ENCODE data around the gene HENMT1. TPM values are rescaled to one million over a fixed set of nuclear protein-coding genes. Genes with fewer than 3 reads are reported as not detected.

Gene HENMT1
- total RNA-seq, 3 donors from 2014 or later: 5.9 to 8.9 (median 7.8) TPM

- ATAC-seq: no peak
Observed at GRCh38 chr1:108628665-108629064, 32.2 kb downstream of the HENMT1 start.

GRCh38 chr1:108627951-108628350 is 32.9 kb downstream of the HENMT1 start:
- Histone ChIP-seq H3K9me3 (no peaks in the 10 kb centered on the region), H3K4me1 (ENCODE audit: low read depth) (no peaks in the 10 kb centered on the region), H3K36me3 (ENCODE audit: low read depth) (no peaks in the 10 kb centered on the region), H3K4me3 (no peak overlapping the region)
- no peak for ATAC-seq
- DNase-seq: no peak
- TF ChIP-seq, protein P1, sequence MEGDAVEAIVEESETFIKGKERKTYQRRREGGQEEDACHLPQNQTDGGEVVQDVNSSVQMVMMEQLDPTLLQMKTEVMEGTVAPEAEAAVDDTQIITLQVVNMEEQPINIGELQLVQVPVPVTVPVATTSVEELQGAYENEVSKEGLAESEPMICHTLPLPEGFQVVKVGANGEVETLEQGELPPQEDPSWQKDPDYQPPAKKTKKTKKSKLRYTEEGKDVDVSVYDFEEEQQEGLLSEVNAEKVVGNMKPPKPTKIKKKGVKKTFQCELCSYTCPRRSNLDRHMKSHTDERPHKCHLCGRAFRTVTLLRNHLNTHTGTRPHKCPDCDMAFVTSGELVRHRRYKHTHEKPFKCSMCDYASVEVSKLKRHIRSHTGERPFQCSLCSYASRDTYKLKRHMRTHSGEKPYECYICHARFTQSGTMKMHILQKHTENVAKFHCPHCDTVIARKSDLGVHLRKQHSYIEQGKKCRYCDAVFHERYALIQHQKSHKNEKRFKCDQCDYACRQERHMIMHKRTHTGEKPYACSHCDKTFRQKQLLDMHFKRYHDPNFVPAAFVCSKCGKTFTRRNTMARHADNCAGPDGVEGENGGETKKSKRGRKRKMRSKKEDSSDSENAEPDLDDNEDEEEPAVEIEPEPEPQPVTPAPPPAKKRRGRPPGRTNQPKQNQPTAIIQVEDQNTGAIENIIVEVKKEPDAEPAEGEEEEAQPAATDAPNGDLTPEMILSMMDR (IDR thresholded peaks at IDR 0.05): no peak
- intact Hi-C loops (cut with DNase I, micrococcal nuclease): no loop called here

More at GRCh38 chr1:108628665-108629064, 32.2 kb downstream of the HENMT1 start:
- no peaks in the 10 kb centered on the region for H3K4me1 ChIP-seq (ENCODE audit: low read depth)
- DNase-seq: no peak
- intact Hi-C loops (cut with DNase I, micrococcal nuclease): no loop called here
- no peak overlapping the region for H3K4me3 ChIP-seq
- no peaks in the 10 kb centered on the region for H3K9me3 ChIP-seq
- H3K36me3 ChIP-seq (ENCODE audit: low read depth): no peaks in the 10 kb centered on the region
- TF ChIP-seq, protein P1 (IDR thresholded peaks at IDR 0.05): no peak

DNA sequence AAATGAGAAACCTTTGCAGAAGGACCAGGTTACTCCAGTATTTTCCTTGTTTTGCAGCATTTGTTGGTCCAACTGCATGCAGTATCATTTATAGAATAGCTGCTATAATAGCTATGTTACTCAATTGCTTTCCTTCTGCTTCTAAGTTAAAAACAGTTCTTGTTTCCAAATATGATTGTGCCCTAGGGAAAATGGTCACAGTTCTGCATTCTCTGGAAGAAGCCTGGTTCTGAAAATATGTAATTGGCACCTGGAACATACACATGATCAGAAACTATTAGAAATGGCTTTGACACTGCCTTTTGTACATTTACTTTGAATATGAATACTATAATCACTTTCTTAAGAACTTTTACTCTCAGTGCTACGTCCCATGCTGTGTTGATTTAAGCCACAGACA is 33.6 kb downstream of the HENMT1 start:
- ATAC-seq (no peak), DNase-seq (no peak)
- no peaks in the 10 kb centered on the region for H3K4me1 ChIP-seq (ENCODE audit: low read depth)
- intact Hi-C loops (cut with DNase I, micrococcal nuclease): no loop called here
- H3K4me3 ChIP-seq: no peak overlapping the region
- TF ChIP-seq, protein P1 (IDR thresholded peaks at IDR 0.05): no peak
- H3K9me3 ChIP-seq: no peaks in the 10 kb centered on the region
- H3K36me3 ChIP-seq (ENCODE audit: low read depth): no peaks in the 10 kb centered on the region

DNA sequence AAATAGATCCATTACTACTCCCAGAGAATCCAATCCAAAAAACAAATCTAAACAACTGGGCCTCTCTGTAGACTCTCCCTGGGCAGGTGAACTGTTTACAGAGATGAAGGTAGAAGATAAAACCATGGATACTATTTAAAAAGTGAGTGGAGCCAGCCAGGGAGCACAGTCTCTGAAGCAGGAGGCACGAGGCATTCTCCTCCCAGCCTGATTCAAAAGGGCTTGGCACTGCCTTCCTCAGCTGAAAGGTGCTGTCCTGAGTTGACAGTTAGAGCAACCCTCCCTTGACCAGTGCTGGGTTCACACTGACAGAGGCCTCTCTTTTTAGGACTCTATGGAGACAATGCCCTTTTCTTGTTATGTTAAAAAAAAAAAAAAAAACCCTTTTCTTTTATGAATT is 36.8 kb downstream of the HENMT1 start:
- intact Hi-C loops (cut with DNase I, micrococcal nuclease): no loop called here
- Histone ChIP-seq H3K36me3 (ENCODE audit: low read depth) (no peaks in the 10 kb centered on the region), H3K4me1 (ENCODE audit: low read depth) (no peaks in the 10 kb centered on the region), H3K9me3 (no peaks in the 10 kb centered on the region), H3K4me3 (no peak overlapping the region)
- TF ChIP-seq, protein P1 (IDR thresholded peaks at IDR 0.05): no peak
- ATAC-seq (no peak), DNase-seq (no peak)

- H3K4me1 ChIP-seq (ENCODE audit: low read depth): no peaks in the 10 kb centered on the region
- TF ChIP-seq, protein P1 (IDR thresholded peaks at IDR 0.05): no peak
- H3K36me3 ChIP-seq (ENCODE audit: low read depth): no peaks in the 10 kb centered on the region
- H3K4me3 ChIP-seq: no peak overlapping the region
- DNase-seq (no peak), ATAC-seq (no peak)
- H3K9me3 ChIP-seq: no peaks in the 10 kb centered on the region
- intact Hi-C loops (cut with DNase I, micrococcal nuclease): no loop called here
Observed at GRCh38 chr1:108617724-108618056, 43.2 kb downstream of the HENMT1 start.
